ENCODE measurements around the gene LRRC26.

LRRC26 gene

GRCh38 chr9:137198902-137199283 is 29.0 kb upstream of the LRRC26 start:
- no peak for DNase-seq

GRCh38 chr9:137198051-137198901 is 28.4 kb upstream of the LRRC26 start:
- peak in 1 of 2 experiments; percentile 44 for DNase-seq

GRCh38 chr9:137195525-137196220 is 25.8 kb upstream of the LRRC26 start:
- peak; percentile 86 to 93 for DNase-seq

- peak in 1 of 2 experiments; percentile 33 for DNase-seq
These were observed 25.1 kb upstream of the LRRC26 start for GRCh38 chr9:137194909-137195308.

GRCh38 chr9:137194388-137194787 is 24.5 kb upstream of the LRRC26 start:
- DNase-seq: no peak

GRCh38 chr9:137193771-137194170 is 23.9 kb upstream of the LRRC26 start:
- no peak for DNase-seq

- DNase-seq: no peak
These were observed 23.0 kb upstream of the LRRC26 start for GRCh38 chr9:137192859-137193258.

- DNase-seq: no peak
These were observed 22.6 kb upstream of the LRRC26 start for GRCh38 chr9:137192448-137192780.

GRCh38 chr9:137191691-137192447 is 22.0 kb upstream of the LRRC26 start:
- DNase-seq: no peak

GRCh38 chr9:137191245-137191644 is 21.4 kb upstream of the LRRC26 start:
- no peak for DNase-seq

GRCh38 chr9:137190315-137190856 is 20.5 kb upstream of the LRRC26 start:
- no peak for DNase-seq

GRCh38 chr9:137189297-137190295 is 19.7 kb upstream of the LRRC26 start:
- no peak for DNase-seq

- DNase-seq: peak; percentile 92 to 93
These were observed 18.8 kb upstream of the LRRC26 start, which contains the start of the genes ANAPC2 and SSNA1 for GRCh38 chr9:137188490-137189296. Gene ANAPC2 (minus strand): TSS chr9:137188560. CDS start chr9:137188532, 28 bp downstream. Gene SSNA1 (plus strand): TSS chr9:137188676. CDS start chr9:137188727, 51 bp downstream.

GRCh38 chr9:137188086-137188489 is 18.2 kb upstream of the LRRC26 start:
- no peak for DNase-seq

GRCh38 chr9:137187386-137187785 is 17.5 kb upstream of the LRRC26 start:
- no peak for DNase-seq

GRCh38 chr9:137186385-137186784 is 16.5 kb upstream of the LRRC26 start:
- DNase-seq: peak in 1 of 2 experiments; percentile 7

GRCh38 chr9:137185921-137186320 is 16.1 kb upstream of the LRRC26 start:
- DNase-seq: no peak

- DNase-seq: no peak
These were observed 15.2 kb upstream of the LRRC26 start for GRCh38 chr9:137184881-137185660.

- no peak for DNase-seq
These were observed 14.2 kb upstream of the LRRC26 start for GRCh38 chr9:137183980-137184595.

- DNase-seq: no peak
These were observed 13.0 kb upstream of the LRRC26 start for GRCh38 chr9:137182836-137183235.
